CD14-positive monocyte (primary cell): ENCODE results near the gene OR2AK2. TPM values are rescaled to one million over a fixed set of nuclear protein-coding genes. Genes with fewer than 3 reads are reported as not detected.

Experiments
- DNase-seq, 3 donors: peaks; one replicate each; pipeline ENCODE4 v3.0.0-alpha.2; 2011 to 2022
- H2AFZ ChIP-seq: 2 replicates; pipeline ENCODE4 v1.6.0; 2012; ENCODE audit warnings: mild to moderate bottlenecking, low read depth, low read length, inconsistent platforms; ENCODE audit not compliant: insufficient read depth, poor library complexity, severe bottlenecking
- H3K27ac ChIP-seq, 2 donors: 1 replicate in 1 of 2; 2 replicates in 1 of 2; pipeline ENCODE4 v1.5.1; 2012 to 2013; ENCODE audit warnings: low read length in 2 of 2, control low read depth in 1 of 2, inconsistent platforms in 1 of 2, low read depth in 1 of 2, mild to moderate bottlenecking in 1 of 2
- H3K27me3 ChIP-seq, 2 donors: one replicate each; pipeline versions ENCODE4 v1.6.0 to v1.6.1; 2011 to 2013; ENCODE audit warnings: low read length in 2 of 2; ENCODE audit not compliant: control insufficient read depth in 2 of 2, insufficient read depth in 2 of 2
- H3K36me3 ChIP-seq, 2 donors: replicated peaks in 1 of 2; 1 replicate in 1 of 2; 2 replicates in 1 of 2; pipeline versions ENCODE4 v1.5.1 to v1.6.1; 2012 to 2013; ENCODE audit warnings: low read length in 2 of 2, control low read depth in 1 of 2, inconsistent platforms in 1 of 2, mild to moderate bottlenecking in 1 of 2; ENCODE audit not compliant: insufficient read depth in 2 of 2, control insufficient read depth in 1 of 2
- H3K4me1 ChIP-seq, 2 donors: 1 replicate in 1 of 2; 2 replicates in 1 of 2; pipeline versions ENCODE4 v1.5.1 to v1.6.1; 2012 to 2013; ENCODE audit warnings: low read length in 2 of 2, control low read depth in 1 of 2, inconsistent platforms in 1 of 2, mild to moderate bottlenecking in 1 of 2, moderate library complexity in 1 of 2; ENCODE audit not compliant: insufficient read depth in 2 of 2, control insufficient read depth in 1 of 2
- H3K4me2 ChIP-seq: replicated peaks from 2 replicates; pipeline ENCODE3; 2012; ENCODE audit warnings: low read length, moderate library complexity, mild to moderate bottlenecking; ENCODE audit not compliant: poor library complexity, severe bottlenecking; ENCODE audit errors: extremely low read depth
- H3K4me3 ChIP-seq, 3 experiments: fragments of 200-600 bp in 1 of 3; sonication (generic) in 1 of 3; replicated peaks in 1 of 3; 1 replicate in 2 of 3; 2 replicates in 1 of 3; pipeline ENCODE4 v1.5.1; 2011 to 2013; ENCODE audit warnings: low read length in 3 of 3, mild to moderate bottlenecking in 3 of 3, control low read depth in 2 of 3, low read depth in 2 of 3, inconsistent platforms in 1 of 3, moderate library complexity in 1 of 3
- H3K79me2 ChIP-seq: 2 replicates; pipeline ENCODE4 v1.6.0; 2012; ENCODE audit warnings: mild to moderate bottlenecking, control low read depth, inconsistent platforms, low read length, moderate library complexity; ENCODE audit not compliant: insufficient read depth
- H3K9ac ChIP-seq: 2 replicates; pipeline ENCODE4 v1.6.0; 2017; ENCODE audit warnings: low read length, mild to moderate bottlenecking; ENCODE audit not compliant: insufficient read depth, poor library complexity, severe bottlenecking
- H3K9me3 ChIP-seq, 2 donors: replicated peaks in 1 of 2; 1 replicate in 1 of 2; 2 replicates in 1 of 2; pipeline versions ENCODE4 v1.5.1 to v1.6.1; 2012 to 2013; ENCODE audit warnings: low read length in 2 of 2, control low read depth in 1 of 2; ENCODE audit not compliant: control insufficient read depth in 1 of 2, insufficient read depth in 1 of 2
- H4K20me1 ChIP-seq: 2 replicates; pipeline ENCODE4 v1.6.0; 2012; ENCODE audit warnings: mild to moderate bottlenecking, low read length, control low read depth, moderate library complexity; ENCODE audit not compliant: insufficient read depth
- H3K27ac Mint-ChIP-seq, 7 donors: one replicate each; pipeline ENCODE4 v1.8.0; 2020; ENCODE audit warnings: mild to moderate bottlenecking in 7 of 7, mixed read lengths in 7 of 7, moderate library complexity in 6 of 7, inconsistent platforms in 2 of 7
- H3K27me3 Mint-ChIP-seq, 3 donors: one replicate each; pipeline ENCODE4 v1.8.0; 2021 to 2022; ENCODE audit warnings: low read depth in 3 of 3, mild to moderate bottlenecking in 3 of 3, mixed read lengths in 3 of 3, moderate library complexity in 3 of 3, inconsistent platforms in 1 of 3
- H3K36me3 Mint-ChIP-seq, 2 donors: one replicate each; pipeline ENCODE4 v1.8.0; 2020; ENCODE audit warnings: mixed read lengths in 2 of 2, inconsistent platforms in 1 of 2, mild to moderate bottlenecking in 1 of 2
- H3K4me1 Mint-ChIP-seq: one replicate; pipeline ENCODE4 v1.8.0; 2020; ENCODE audit warnings: mild to moderate bottlenecking, mixed read lengths
- H3K4me3 Mint-ChIP-seq, 2 donors: one replicate each; pipeline ENCODE4 v1.8.0; 2020; ENCODE audit warnings: mild to moderate bottlenecking in 2 of 2, mixed read lengths in 2 of 2, moderate library complexity in 1 of 2
- H3K9me3 Mint-ChIP-seq, 7 donors: one replicate each; pipeline ENCODE4 v1.8.0; 2020 to 2022; ENCODE audit warnings: mixed read lengths in 7 of 7, mild to moderate bottlenecking in 6 of 7, moderate library complexity in 6 of 7, inconsistent platforms in 2 of 7
- CTCF ChIP-seq: fragments of 200-600 bp; IDR thresholded peaks from one replicate; pipeline ENCODE4 v1.8.0; 2022; ENCODE audit warnings: antibody characterized with exemption, mild to moderate bottlenecking
- WGBS: methylation state at CpG from one replicate; pipeline ENCODE4 v1.1.5; 2013; ENCODE audit warnings: missing lambda C conversion rate; ENCODE audit not compliant: insufficient coverage; 5-methylcytosine and 5-hydroxymethylcytosine counted together
- intact Hi-C, 2 donors: fragments of 100-400 bp; cut with micrococcal nuclease; formaldehyde crosslinking; loops; one replicate each; pipeline versions ENCODE4 v1.15.0 to v1.15.1; 2023
- polyA plus RNA-seq, 3 donors: library from polyadenylated mRNA; depleted of rRNA in 1 of 3; unstranded in 2 of 3; stranded (reverse) in 1 of 3; fragments of 300-500 nt in 2 of 3; fragments of >200 nt in 1 of 3; fragmentation: Illumina TruSeq in 2 of 3; gene quantifications; 1 replicate in 2 of 3; 2 replicates in 1 of 3; pipeline ENCODE4 v1.2.3, GENCODE V29; 2012 to 2021

OR2AK2 gene
- polyA plus RNA-seq, 3 donors: not detected

GRCh38 chr1:247992986-247993385 is 28.0 kb downstream of the OR2AK2 start:
- H3K4me2 ChIP-seq: no peak overlapping the region
- H4K20me1 ChIP-seq: no peaks in the 10 kb centered on the region
- H2AFZ ChIP-seq: no peak overlapping the region
- H3K4me3 ChIP-seq: no peak overlapping the region
- intact Hi-C loops: no loop called here
- no peaks in the 10 kb centered on the region for H3K79me2 ChIP-seq
- H3K27me3 ChIP-seq: no peaks in the 10 kb centered on the region
- no peak for DNase-seq
- no peaks in the 10 kb centered on the region for H3K4me1 ChIP-seq
- H3K36me3 ChIP-seq: no peaks in the 10 kb centered on the region
- no CpG with 5 or more reads among the region's 2 CpGs for WGBS
- no peak overlapping the region for H3K9ac ChIP-seq
- no peaks in the 10 kb centered on the region for H3K4me1 Mint-ChIP-seq
- no peak overlapping the region for H3K4me3 Mint-ChIP-seq
- H3K9me3 Mint-ChIP-seq: peaks cover 0 to 2% (median 0%) of the 10 kb centered on the region in 7 donors
- H3K9me3 ChIP-seq: no peaks in the 10 kb centered on the region
- H3K36me3 Mint-ChIP-seq: no peaks in the 10 kb centered on the region
- no peak for TF ChIP-seq CTCF
- H3K27ac ChIP-seq: no peak overlapping the region
- H3K27ac Mint-ChIP-seq: no peak overlapping the region
- H3K27me3 Mint-ChIP-seq: peaks cover 0 to 1% (median 0%) of the 10 kb centered on the region in 3 donors

- H3K4me2 ChIP-seq: no peak overlapping the region
- Mint-ChIP-seq H3K27me3 (peaks cover 0 to 2% (median 0%) of the 10 kb centered on the region in 3 donors), H3K4me1 (no peaks in the 10 kb centered on the region), H3K36me3 (no peaks in the 10 kb centered on the region), H3K9me3 (peaks cover 0 to 6% (median 3%) of the 10 kb centered on the region in 7 donors), H3K4me3 (no peak overlapping the region), H3K27ac (no peak overlapping the region)
- no peaks in the 10 kb centered on the region for H3K36me3 ChIP-seq
- no peaks in the 10 kb centered on the region for H3K27me3 ChIP-seq
- H3K9ac ChIP-seq: no peak overlapping the region
- H3K27ac ChIP-seq: no peak overlapping the region
- H3K4me1 ChIP-seq: no peaks in the 10 kb centered on the region
- no peaks in the 10 kb centered on the region for H3K79me2 ChIP-seq
- no peak overlapping the region for H3K4me3 ChIP-seq
- H3K9me3 ChIP-seq: no peaks in the 10 kb centered on the region
- no peak overlapping the region for H2AFZ ChIP-seq
- WGBS: no CpG with 5 or more reads among the region's 2 CpGs
- DNase-seq: no peak
- TF ChIP-seq CTCF: no peak
- intact Hi-C loops: no loop called here
- no peaks in the 10 kb centered on the region for H4K20me1 ChIP-seq
Observed at GRCh38 chr1:247998811-247999210, 33.8 kb downstream of the OR2AK2 start.
